ENCODE results near the gene BPIFA3. TPM values are rescaled to one million over a fixed set of nuclear protein-coding genes. Genes with fewer than 3 reads are reported as not detected.

Gene BPIFA3
- total and polyA plus RNA-seq, 2 of the 8 experiments (the other 6 are each of a cell fraction or from before 2014, with no cell fraction given): not detected

DNA sequence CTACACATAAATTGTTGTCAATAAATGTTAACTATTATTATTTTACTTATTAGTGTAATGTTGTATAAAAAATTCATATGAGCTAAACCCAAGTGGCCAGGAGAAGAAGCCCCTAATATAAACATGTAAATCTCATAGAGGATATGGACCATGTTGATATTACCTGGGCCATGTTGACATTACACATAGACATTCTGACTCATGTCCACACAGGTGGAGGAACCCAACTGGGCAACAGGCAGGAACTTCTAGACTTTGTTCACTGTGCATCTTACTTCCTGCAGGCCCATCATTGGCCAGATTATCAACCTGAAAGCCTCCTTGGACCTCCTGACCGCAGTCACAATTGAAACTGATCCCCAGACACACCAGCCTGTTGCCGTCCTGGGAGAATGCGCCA is 42.0 kb upstream of the BPIFA3 start:
- Histone ChIP-seq H3K9me3 (ENCODE audit: insufficient read depth in 2 of 2, low read depth in 1 of 2, low read length in 1 of 2) (0 out of 4 replicates have a peak, but pooled peaks cover 0 to 3% of the 10 kb centered on the region in 2 experiments), H2BK20ac (ENCODE audit: low read length) (no peak overlapping the region), H2AK5ac (ENCODE audit: low read depth, low read length) (no peak overlapping the region), H3K27me3 (replicated peaks in 1 of 4; ENCODE audit: control insufficient read depth in 3 of 4, extremely low read depth in 1 of 4, insufficient read depth in 3 of 4, low read length in 3 of 4) (no peaks in the 10 kb centered on the region), H3K4me2 (ENCODE audit: insufficient read depth in 1 of 2, low read depth in 2 of 2, low read length in 2 of 2) (no peak overlapping the region), H3K23ac (ENCODE audit: insufficient read length) (no peak overlapping the region), H2BK12ac (ENCODE audit: low read depth, low read length) (no peak overlapping the region), H3K56ac (replicated peaks; ENCODE audit: insufficient read length, low read depth, low read length) (no peak overlapping the region), H2BK5ac (ENCODE audit: low read depth, low read length) (no peak overlapping the region), H4K91ac (replicated peaks; ENCODE audit: insufficient read length, low read length) (no peak overlapping the region), H3K9ac (replicated peaks in 1 of 4; ENCODE audit: extremely low read depth in 1 of 4, low read depth in 3 of 4, low read length in 3 of 4) (no peak overlapping the region), H3K27ac (ENCODE audit: low read depth, low read length) (no peak overlapping the region), H2BK15ac (ENCODE audit: low read length) (no peak overlapping the region), H3K23me2 (ENCODE audit: low read depth, low read length) (no peaks in the 10 kb centered on the region), H4K20me1 (replicated peaks in 1 of 2; ENCODE audit: control insufficient read depth in 1 of 2, insufficient read depth in 2 of 2, low read length in 2 of 2) (no peaks in the 10 kb centered on the region), H4K8ac (ENCODE audit: extremely low read depth, insufficient read depth, low read length) (no peak overlapping the region), H3K36me3 (ENCODE audit: control insufficient read depth in 2 of 4, insufficient read depth in 4 of 4, low read length in 3 of 4) (no peaks in the 10 kb centered on the region), H4K5ac (ENCODE audit: insufficient read length, low read depth, low read length) (no peak overlapping the region), H2BK120ac (replicated peaks; ENCODE audit: low read depth, low read length) (no peak overlapping the region), H3K4me3 (ENCODE audit: extremely low read depth in 1 of 4, insufficient read depth in 2 of 4, low read depth in 3 of 4, low read length in 4 of 4) (no peak overlapping the region), H3K79me1 (ENCODE audit: low read depth, low read length) (no peaks in the 10 kb centered on the region), H3K79me2 (ENCODE audit: control insufficient read depth in 1 of 2, insufficient read depth in 2 of 2, low read length in 2 of 2) (no peaks in the 10 kb centered on the region), H3K4me1 (replicated peaks in 1 of 4; ENCODE audit: control insufficient read depth in 3 of 4, insufficient read depth in 4 of 4, low read length in 3 of 4) (peaks cover 0 to 3% (median 2%) of the 10 kb centered on the region in 4 experiments; a peak in 3 of 7 replicates), H3K14ac (ENCODE audit: insufficient read length) (no peak overlapping the region), H3K4ac (replicated peaks; ENCODE audit: insufficient read length, low read depth, low read length) (no peak overlapping the region), H3K18ac (ENCODE audit: extremely low read depth, low read length) (no peak overlapping the region), H2AFZ (ENCODE audit: low read length) (no peak overlapping the region)
- no peak for DNase-seq (ENCODE audit: low read depth in 1 of 2, low spot score in 2 of 2)
- CTCF ChIA-PET (ENCODE audit: partially characterized antibody): interaction anchor here (0.9 to 1.4 kb wide), 2 partner anchors 37 to 79 kb away, joined by 3 to 5 read pairs; no protein-coding TSS in a partner anchor
- no peak for TF ChIP-seq SP4 (IDR thresholded peaks at IDR 0.05; ENCODE audit: low read length)
- no peak for TF ChIP-seq EZH2 (IDR thresholded peaks at IDR 0.05; ENCODE audit: low read depth, low read length, severe bottlenecking)
- no peak for TF ChIP-seq SIX5 (IDR thresholded peaks at IDR 0.05; ENCODE audit: low read depth, low read length)
- TF ChIP-seq CEBPB (IDR thresholded peaks at IDR 0.05; ENCODE audit: low read depth, low read length): no peak
- TF ChIP-seq TBP (IDR thresholded peaks at IDR 0.05; ENCODE audit: low read depth, low read length): no peak
- no peak for FAIRE-seq
- 94% methylated on average over 3 of the region's 3 CpGs; no CpG with 5 or more reads in 1 of the 2 experiments for WGBS, 2 experiments (ENCODE audit: extremely low coverage in 1 of 2, insufficient coverage in 1 of 2, insufficient read length in 1 of 2, insufficient replicate concordance in 2 of 2, low coverage in 1 of 2, low lambda C conversion rate in 2 of 2, missing lambda C conversion rate in 1 of 2)
- POLR2A ChIA-PET (ENCODE audit: partially characterized antibody): no interaction called here

All from H1 (cell line).